ENCODE results near the gene SFRP4. TPM values are rescaled to one million over a fixed set of nuclear protein-coding genes. Genes with fewer than 3 reads are reported as not detected.

The SFRP4 gene
- polyA plus RNA-seq, 6 donors from 2014 or later = not detected

Other genes starting within 250 kb of the SFRP4 start
- gene GPR141, start 233.1 kb downstream of the SFRP4 start, polyA plus RNA-seq (ENCODE audit: low read depth in 6 of 6) = under 1 TPM in 1 of 6 donors, not detected in 5; 0.35 TPM
- gene NME8, start 68.2 kb downstream of the SFRP4 start, polyA plus RNA-seq (ENCODE audit: low read depth in 6 of 6) = not detected
- gene EPDR1, start 3.8 kb upstream of the SFRP4 start, polyA plus RNA-seq (ENCODE audit: low read depth in 6 of 6) = under 1 TPM in 2 of 6 donors, not detected in 4; 0.41 to 0.48 TPM

Measured in naive B cell (primary cell).